GM23338 (cell line): ENCODE measurements around the gene PKD2. TPM values are rescaled to one million over a fixed set of nuclear protein-coding genes. Genes with fewer than 3 reads are reported as not detected.

ENCODE experiments used
- ATAC-seq: fragments of 200-7000 bp; cut with Tn5 transposase; 3 replicates; pipeline ENCODE4 v1.9.1; 2020
- DNase-seq: peaks from one replicate; pipeline ENCODE4 v3.0.0-alpha.2; 2015; ENCODE audit warnings: low spot score
- H2AFZ ChIP-seq: fragments of 200-600 bp; sonication (generic); 2 replicates; pipeline ENCODE4 v1.8.0; 2016; ENCODE audit warnings: antibody characterized with exemption, mild to moderate bottlenecking, moderate library complexity
- H3F3A ChIP-seq: fragments of 200-600 bp; sonication (generic); replicated peaks from 2 replicates; pipeline ENCODE4 v1.8.0; 2017; ENCODE audit warnings: antibody characterized with exemption, mixed run types, low read depth
- H3K27ac ChIP-seq: fragments of 200-600 bp; sonication (generic); 2 replicates; pipeline ENCODE4 v1.6.1; 2016; ENCODE audit warnings: low read depth
- H3K27me3 ChIP-seq: fragments of 200-600 bp; sonication (generic); 2 replicates; pipeline ENCODE4 v1.8.0; 2016; ENCODE audit warnings: mild to moderate bottlenecking, mixed run types, moderate library complexity; ENCODE audit not compliant: insufficient read depth
- H3K36me3 ChIP-seq: fragments of 200-600 bp; sonication (generic); 2 replicates; pipeline ENCODE4 v1.8.0; 2016; ENCODE audit warnings: mild to moderate bottlenecking; ENCODE audit not compliant: insufficient read depth
- H3K4me1 ChIP-seq: fragments of 200-600 bp; sonication (generic); 2 replicates; pipeline ENCODE4 v1.8.0; 2016; ENCODE audit warnings: mild to moderate bottlenecking, moderate library complexity; ENCODE audit not compliant: insufficient read depth
- H3K4me2 ChIP-seq: fragments of 200-600 bp; sonication (generic); 2 replicates; pipeline ENCODE4 v1.7.1; 2017; ENCODE audit warnings: mixed run types
- H3K4me3 ChIP-seq: fragments of 200-600 bp; sonication (generic); 2 replicates; pipeline ENCODE4 v1.6.1; 2016; ENCODE audit warnings: mixed run types
- H3K79me2 ChIP-seq: fragments of 200-600 bp; sonication (generic); replicated peaks from 2 replicates; pipeline ENCODE4 v1.8.0; 2017; ENCODE audit warnings: mild to moderate bottlenecking; ENCODE audit not compliant: insufficient read depth
- H3K9me2 ChIP-seq: fragments of 200-600 bp; sonication (generic); 2 replicates; pipeline ENCODE4 v1.8.0; 2017; ENCODE audit not compliant: insufficient read depth
- H4K20me1 ChIP-seq: fragments of 200-600 bp; sonication (generic); replicated peaks from 2 replicates; pipeline ENCODE4 v1.8.0; 2017; ENCODE audit warnings: mild to moderate bottlenecking; ENCODE audit not compliant: insufficient read depth
- H3K27ac Mint-ChIP-seq: 2 replicates; pipeline ENCODE4 v1.8.0; 2020; ENCODE audit warnings: inconsistent platforms, mild to moderate bottlenecking, moderate library complexity, mixed read lengths
- H3K27me3 Mint-ChIP-seq: 3 replicates; pipeline ENCODE4 v1.8.0; 2022; ENCODE audit warnings: low read depth, mild to moderate bottlenecking, moderate library complexity, mixed read lengths, inconsistent platforms; ENCODE audit not compliant: insufficient read depth, poor library complexity
- H3K36me3 Mint-ChIP-seq: 3 replicates; pipeline ENCODE4 v1.8.0; 2021; ENCODE audit warnings: low read depth, mild to moderate bottlenecking, inconsistent platforms, moderate library complexity, mixed read lengths
- H3K4me1 Mint-ChIP-seq: 3 replicates; pipeline ENCODE4 v1.8.0; 2020; ENCODE audit warnings: mild to moderate bottlenecking, inconsistent platforms, mixed read lengths
- H3K4me3 Mint-ChIP-seq: 3 replicates; pipeline ENCODE4 v1.8.0; 2021; ENCODE audit warnings: moderate library complexity, mild to moderate bottlenecking, inconsistent platforms, mixed read lengths
- H3K9me3 Mint-ChIP-seq: 3 replicates; pipeline ENCODE4 v1.8.0; 2020; ENCODE audit warnings: moderate library complexity, mild to moderate bottlenecking, inconsistent platforms, mixed read lengths
- CREB1 ChIP-seq: fragments of 250-450 bp; sonication (Bioruptor Pico); IDR thresholded peaks from 2 replicates; pipeline ENCODE4 v1.5.0; 2020; ENCODE audit warnings: low read depth, mild to moderate bottlenecking, moderate library complexity
- EZH2phosphoT487 ChIP-seq: fragments of 200-600 bp; sonication (generic); IDR thresholded peaks from one replicate; pipeline ENCODE4 v1.8.1; 2018; ENCODE audit warnings: antibody characterized with exemption; ENCODE audit not compliant: unreplicated experiment
- JUNB ChIP-seq: IDR thresholded peaks from one replicate; pipeline ENCODE4 v1.6.1; 2016; ENCODE audit warnings: antibody characterized with exemption; ENCODE audit not compliant: unreplicated experiment
- NANOG ChIP-seq: IDR thresholded peaks from 2 replicates; pipeline ENCODE4 v1.6.1; 2016; ENCODE audit warnings: antibody characterized with exemption, borderline replicate concordance
- POLR2AphosphoS5 ChIP-seq: IDR thresholded peaks from 2 replicates; pipeline ENCODE4 v1.6.1; 2016; ENCODE audit warnings: antibody characterized with exemption, low read depth
- STAT1 ChIP-seq: IDR thresholded peaks from one replicate; pipeline ENCODE4 v1.6.1; 2016; ENCODE audit warnings: antibody characterized with exemption; ENCODE audit not compliant: unreplicated experiment
- ZNF331 ChIP-seq: fragments of 250-450 bp; sonication (Bioruptor Pico); IDR thresholded peaks from 2 replicates; pipeline ENCODE4 v1.5.0; 2020; ENCODE audit warnings: low read depth, mild to moderate bottlenecking, moderate library complexity
- polyA plus RNA-seq: library from polyadenylated mRNA; unstranded; fragments of >200 nt; fragmentation: Nextera tagmentation; extraction: Ambion mirVana; gene quantifications from 2 replicates; pipeline ENCODE4 v1.2.1, GENCODE V29; 2016
- total RNA-seq: library from RNA; depleted of rRNA; stranded (reverse); fragments of >200 nt; shearing (Covaris generic); gene quantifications from 2 replicates; pipeline ENCODE4 v1.2.3, GENCODE V29; 2014
- TF ChIP-seq, protein P1 (sequence below): fragments of 250-450 bp; sonication (Bioruptor Pico); IDR thresholded peaks from 2 replicates; pipeline ENCODE4 v1.5.0; 2020; ENCODE audit warnings: mild to moderate bottlenecking, moderate library complexity
- TF ChIP-seq, protein P2 (sequence below), 2 experiments: fragments of 200-600 bp in 1 of 2; sonication (generic) in 1 of 2; conservative IDR thresholded peaks; 2 replicates each; pipeline versions ENCODE4 v1.5.1 to v1.6.1; 2016 to 2017; ENCODE audit warnings: antibody characterized with exemption in 2 of 2, low read depth in 2 of 2, mild to moderate bottlenecking in 2 of 2, moderate library complexity in 1 of 2
- TF ChIP-seq, protein P3 (sequence below): IDR thresholded peaks from 2 replicates; pipeline ENCODE4 v1.6.1; 2016; ENCODE audit warnings: antibody characterized with exemption

PKD2 gene
- total and polyA plus RNA-seq, 2 experiments from 2014 or later: 17.9 to 45.3 TPM

DNA sequence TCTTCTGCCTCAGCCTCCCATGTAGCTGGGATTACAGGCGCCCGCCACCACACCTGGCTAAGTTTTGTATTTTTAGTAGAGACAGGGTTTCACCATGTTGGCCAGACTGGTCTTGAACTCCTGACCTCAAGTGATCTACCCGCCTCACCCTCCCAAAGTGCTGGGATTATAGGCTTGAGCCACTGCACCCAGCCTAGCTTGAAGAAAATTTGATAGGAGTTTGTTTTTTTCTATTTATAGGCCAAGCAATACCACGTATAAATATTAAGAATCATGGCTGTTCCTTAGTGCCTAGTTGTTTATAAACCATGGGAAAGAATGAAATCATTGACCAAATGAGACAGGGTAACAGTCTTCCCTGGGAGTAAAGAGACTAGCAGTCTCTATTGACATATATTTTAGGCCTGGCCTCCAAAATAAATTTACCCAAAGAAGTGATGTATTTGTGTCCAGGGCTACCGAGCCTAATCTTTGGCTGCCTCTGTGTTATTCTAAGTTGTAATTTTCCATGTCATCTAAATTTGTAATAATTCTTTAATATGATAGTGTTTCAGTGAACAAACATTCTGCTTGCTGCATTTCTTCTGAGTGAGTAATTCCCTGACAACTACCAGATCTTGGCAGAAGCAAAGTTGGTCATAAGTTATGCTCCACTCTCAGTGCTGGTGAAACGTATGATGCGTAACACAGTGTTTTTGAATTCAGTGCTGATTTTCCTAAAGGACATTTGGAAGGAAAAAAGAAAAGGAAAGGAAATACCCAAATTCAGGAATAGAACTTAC lies 10.3 kb downstream of the PKD2 start:
- DNase-seq (no peak), ATAC-seq (no peak)
- Histone ChIP-seq H3K4me2 (no peak overlapping the region), H3K9me2 (no peaks in the 10 kb centered on the region), H3K4me1 (peaks cover 14% of the 10 kb centered on the region; the same call in 1 of the 2 replicates), H3F3A (no peaks in the 10 kb centered on the region), H2AFZ (no peak overlapping the region), H3K4me3 (no peak overlapping the region), H3K36me3 (peaks cover 4% of the 10 kb centered on the region; the same call in 1 of the 2 replicates), H3K27ac (no peak overlapping the region), H3K79me2 (peaks cover 88% of the 10 kb centered on the region), H4K20me1 (peaks cover 34% of the 10 kb centered on the region), H3K27me3 (no peaks in the 10 kb centered on the region)
- Mint-ChIP-seq H3K4me3 (no peak overlapping the region), H3K9me3 (no peaks in the 10 kb centered on the region; the same call in 2 of the 3 replicates), H3K4me1 (peaks cover 32% of the 10 kb centered on the region), H3K27ac (no peak overlapping the region), H3K36me3 (peaks cover 21% of the 10 kb centered on the region), H3K27me3 (no peaks in the 10 kb centered on the region)
- no peak for TF ChIP-seq JUNB
- no peak for TF ChIP-seq ZNF331 (CRISPR knock-in tag)
- no peak for TF ChIP-seq POLR2AphosphoS5
- TF ChIP-seq, protein P1, sequence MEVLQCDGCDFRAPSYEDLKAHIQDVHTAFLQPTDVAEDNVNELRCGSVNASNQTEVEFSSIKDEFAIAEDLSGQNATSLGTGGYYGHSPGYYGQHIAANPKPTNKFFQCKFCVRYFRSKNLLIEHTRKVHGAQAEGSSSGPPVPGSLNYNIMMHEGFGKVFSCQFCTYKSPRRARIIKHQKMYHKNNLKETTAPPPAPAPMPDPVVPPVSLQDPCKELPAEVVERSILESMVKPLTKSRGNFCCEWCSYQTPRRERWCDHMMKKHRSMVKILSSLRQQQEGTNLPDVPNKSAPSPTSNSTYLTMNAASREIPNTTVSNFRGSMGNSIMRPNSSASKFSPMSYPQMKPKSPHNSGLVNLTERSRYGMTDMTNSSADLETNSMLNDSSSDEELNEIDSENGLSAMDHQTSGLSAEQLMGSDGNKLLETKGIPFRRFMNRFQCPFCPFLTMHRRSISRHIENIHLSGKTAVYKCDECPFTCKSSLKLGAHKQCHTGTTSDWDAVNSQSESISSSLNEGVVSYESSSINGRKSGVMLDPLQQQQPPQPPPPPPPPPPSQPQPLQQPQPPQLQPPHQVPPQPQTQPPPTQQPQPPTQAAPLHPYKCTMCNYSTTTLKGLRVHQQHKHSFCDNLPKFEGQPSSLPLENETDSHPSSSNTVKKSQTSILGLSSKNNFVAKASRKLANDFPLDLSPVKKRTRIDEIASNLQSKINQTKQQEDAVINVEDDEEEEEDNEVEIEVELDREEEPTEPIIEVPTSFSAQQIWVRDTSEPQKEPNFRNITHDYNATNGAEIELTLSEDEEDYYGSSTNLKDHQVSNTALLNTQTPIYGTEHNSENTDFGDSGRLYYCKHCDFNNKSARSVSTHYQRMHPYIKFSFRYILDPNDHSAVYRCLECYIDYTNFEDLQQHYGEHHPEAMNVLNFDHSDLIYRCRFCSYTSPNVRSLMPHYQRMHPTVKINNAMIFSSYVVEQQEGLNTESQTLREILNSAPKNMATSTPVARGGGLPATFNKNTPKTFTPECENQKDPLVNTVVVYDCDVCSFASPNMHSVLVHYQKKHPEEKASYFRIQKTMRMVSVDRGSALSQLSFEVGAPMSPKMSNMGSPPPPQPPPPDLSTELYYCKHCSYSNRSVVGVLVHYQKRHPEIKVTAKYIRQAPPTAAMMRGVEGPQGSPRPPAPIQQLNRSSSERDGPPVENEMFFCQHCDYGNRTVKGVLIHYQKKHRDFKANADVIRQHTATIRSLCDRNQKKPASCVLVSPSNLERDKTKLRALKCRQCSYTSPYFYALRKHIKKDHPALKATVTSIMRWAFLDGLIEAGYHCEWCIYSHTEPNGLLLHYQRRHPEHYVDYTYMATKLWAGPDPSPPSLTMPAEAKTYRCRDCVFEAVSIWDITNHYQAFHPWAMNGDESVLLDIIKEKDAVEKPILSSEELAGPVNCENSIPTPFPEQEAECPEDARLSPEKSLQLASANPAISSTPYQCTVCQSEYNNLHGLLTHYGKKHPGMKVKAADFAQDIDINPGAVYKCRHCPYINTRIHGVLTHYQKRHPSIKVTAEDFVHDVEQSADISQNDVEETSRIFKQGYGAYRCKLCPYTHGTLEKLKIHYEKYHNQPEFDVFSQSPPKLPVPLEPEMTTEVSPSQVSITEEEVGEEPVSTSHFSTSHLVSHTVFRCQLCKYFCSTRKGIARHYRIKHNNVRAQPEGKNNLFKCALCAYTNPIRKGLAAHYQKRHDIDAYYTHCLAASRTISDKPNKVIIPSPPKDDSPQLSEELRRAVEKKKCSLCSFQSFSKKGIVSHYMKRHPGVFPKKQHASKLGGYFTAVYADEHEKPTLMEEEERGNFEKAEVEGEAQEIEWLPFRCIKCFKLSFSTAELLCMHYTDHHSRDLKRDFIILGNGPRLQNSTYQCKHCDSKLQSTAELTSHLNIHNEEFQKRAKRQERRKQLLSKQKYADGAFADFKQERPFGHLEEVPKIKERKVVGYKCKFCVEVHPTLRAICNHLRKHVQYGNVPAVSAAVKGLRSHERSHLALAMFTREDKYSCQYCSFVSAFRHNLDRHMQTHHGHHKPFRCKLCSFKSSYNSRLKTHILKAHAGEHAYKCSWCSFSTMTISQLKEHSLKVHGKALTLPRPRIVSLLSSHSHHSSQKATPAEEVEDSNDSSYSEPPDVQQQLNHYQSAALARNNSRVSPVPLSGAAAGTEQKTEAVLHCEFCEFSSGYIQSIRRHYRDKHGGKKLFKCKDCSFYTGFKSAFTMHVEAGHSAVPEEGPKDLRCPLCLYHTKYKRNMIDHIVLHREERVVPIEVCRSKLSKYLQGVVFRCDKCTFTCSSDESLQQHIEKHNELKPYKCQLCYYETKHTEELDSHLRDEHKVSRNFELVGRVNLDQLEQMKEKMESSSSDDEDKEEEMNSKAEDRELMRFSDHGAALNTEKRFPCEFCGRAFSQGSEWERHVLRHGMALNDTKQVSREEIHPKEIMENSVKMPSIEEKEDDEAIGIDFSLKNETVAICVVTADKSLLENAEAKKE: no peak
- no peak for TF ChIP-seq EZH2phosphoT487
- TF ChIP-seq, protein P2, sequence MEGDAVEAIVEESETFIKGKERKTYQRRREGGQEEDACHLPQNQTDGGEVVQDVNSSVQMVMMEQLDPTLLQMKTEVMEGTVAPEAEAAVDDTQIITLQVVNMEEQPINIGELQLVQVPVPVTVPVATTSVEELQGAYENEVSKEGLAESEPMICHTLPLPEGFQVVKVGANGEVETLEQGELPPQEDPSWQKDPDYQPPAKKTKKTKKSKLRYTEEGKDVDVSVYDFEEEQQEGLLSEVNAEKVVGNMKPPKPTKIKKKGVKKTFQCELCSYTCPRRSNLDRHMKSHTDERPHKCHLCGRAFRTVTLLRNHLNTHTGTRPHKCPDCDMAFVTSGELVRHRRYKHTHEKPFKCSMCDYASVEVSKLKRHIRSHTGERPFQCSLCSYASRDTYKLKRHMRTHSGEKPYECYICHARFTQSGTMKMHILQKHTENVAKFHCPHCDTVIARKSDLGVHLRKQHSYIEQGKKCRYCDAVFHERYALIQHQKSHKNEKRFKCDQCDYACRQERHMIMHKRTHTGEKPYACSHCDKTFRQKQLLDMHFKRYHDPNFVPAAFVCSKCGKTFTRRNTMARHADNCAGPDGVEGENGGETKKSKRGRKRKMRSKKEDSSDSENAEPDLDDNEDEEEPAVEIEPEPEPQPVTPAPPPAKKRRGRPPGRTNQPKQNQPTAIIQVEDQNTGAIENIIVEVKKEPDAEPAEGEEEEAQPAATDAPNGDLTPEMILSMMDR (conservative IDR thresholded peaks at IDR 0.05; ENCODE audit: low read depth in 2 of 2): no peak
- no peak for TF ChIP-seq CREB1 (CRISPR knock-in tag)
- TF ChIP-seq STAT1: no peak
- no peak for TF ChIP-seq NANOG
- TF ChIP-seq, protein P3, sequence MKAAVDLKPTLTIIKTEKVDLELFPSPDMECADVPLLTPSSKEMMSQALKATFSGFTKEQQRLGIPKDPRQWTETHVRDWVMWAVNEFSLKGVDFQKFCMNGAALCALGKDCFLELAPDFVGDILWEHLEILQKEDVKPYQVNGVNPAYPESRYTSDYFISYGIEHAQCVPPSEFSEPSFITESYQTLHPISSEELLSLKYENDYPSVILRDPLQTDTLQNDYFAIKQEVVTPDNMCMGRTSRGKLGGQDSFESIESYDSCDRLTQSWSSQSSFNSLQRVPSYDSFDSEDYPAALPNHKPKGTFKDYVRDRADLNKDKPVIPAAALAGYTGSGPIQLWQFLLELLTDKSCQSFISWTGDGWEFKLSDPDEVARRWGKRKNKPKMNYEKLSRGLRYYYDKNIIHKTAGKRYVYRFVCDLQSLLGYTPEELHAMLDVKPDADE: no peak
